ENCODE results near the gene FRAS1.
"Not testable (repeated sequence)": the region's sequence is repeated elsewhere in the genome, so short reads cannot be mapped to it uniquely, and the experiment has no call there.

Gene FRAS1

GRCh38 chr4:78207951-78208350 is 150.8 kb downstream of the FRAS1 start:
- FAIRE-seq (no peak), DNase-seq (ENCODE audit: insufficient read length, low spot score) (no peak)
- TF ChIP-seq CTCF (IDR thresholded peaks at IDR 0.05; ENCODE audit: insufficient read depth, missing control alignments), result no peak

- FAIRE-seq; DNase-seq (ENCODE audit: insufficient read length, low spot score): not testable (repeated sequence)
Observed at GRCh38 chr4:78208896-78209295, 151.8 kb downstream of the FRAS1 start.

- DNase-seq (ENCODE audit: insufficient read length, low spot score) (no peak), FAIRE-seq (no peak)
- TF ChIP-seq CTCF (IDR thresholded peaks at IDR 0.05; ENCODE audit: insufficient read depth, missing control alignments), result no peak
Observed at GRCh38 chr4:78210694-78211410, 153.7 kb downstream of the FRAS1 start.

GRCh38 chr4:78213218-78213617 is 156.1 kb downstream of the FRAS1 start:
- no peak for DNase-seq (ENCODE audit: insufficient read length, low spot score)
- no peak for TF ChIP-seq CTCF (IDR thresholded peaks at IDR 0.05; ENCODE audit: insufficient read depth, missing control alignments)
- FAIRE-seq, result no peak

- DNase-seq (ENCODE audit: insufficient read length, low spot score), result no peak
- FAIRE-seq, result no peak
- no peak for TF ChIP-seq CTCF (IDR thresholded peaks at IDR 0.05; ENCODE audit: insufficient read depth, missing control alignments)
Observed at GRCh38 chr4:78214078-78214477, 157.0 kb downstream of the FRAS1 start.

GRCh38 chr4:78217557-78217956 is 160.4 kb downstream of the FRAS1 start:
- no peak for DNase-seq (ENCODE audit: insufficient read length, low spot score)
- FAIRE-seq, result no peak

GRCh38 chr4:78218260-78218659 is 161.1 kb downstream of the FRAS1 start:
- no peak for TF ChIP-seq CTCF (IDR thresholded peaks at IDR 0.05; ENCODE audit: insufficient read depth, missing control alignments)
- FAIRE-seq, result no peak

More at GRCh38 chr4:78217557-78217956, 160.4 kb downstream of the FRAS1 start:
- no peak for TF ChIP-seq CTCF (IDR thresholded peaks at IDR 0.05; ENCODE audit: insufficient read depth, missing control alignments)

More at GRCh38 chr4:78218260-78218659, 161.1 kb downstream of the FRAS1 start:
- DNase-seq (ENCODE audit: insufficient read length, low spot score), result no peak

All from D721Med (cell line).